A673 (cell line): ENCODE results near the gene DCC. TPM values are rescaled to one million over a fixed set of nuclear protein-coding genes. Genes with fewer than 3 reads are reported as not detected.
A peak's percentile ranks its signal among the peaks of the same experiment; 100 is the strongest.

Source experiments
- BruUV-seq: library from RNA; stranded (reverse); fragments of 400-500 nt; replicated peaks from 2 replicates; lab custom pipeline; 2021; lab: Mats Ljungman, UMichigan
- CTCF ChIA-PET: fragments of 300-600 bp; sonication (Branson Sonifier 250); formaldehyde crosslinking; loops from one replicate; lab custom pipeline; 2022; ENCODE audit warnings: antibody characterized with exemption; lab: Charles Lee
- POLR2A ChIA-PET: fragments of 300-600 bp; sonication (Branson Sonifier 250); formaldehyde crosslinking; loops from one replicate; lab custom pipeline; 2022; ENCODE audit warnings: antibody characterized with exemption; ENCODE audit not compliant: low non-redundant PET; lab: Charles Lee
- DNase-seq: peaks from one replicate; pipeline ENCODE4 v3.0.0-alpha.2; 2015; ENCODE audit warnings: low spot score
- H3K27ac ChIP-seq: fragments of 200-600 bp; sonication (generic); 2 replicates; pipeline ENCODE4 v1.5.1; 2016; ENCODE audit warnings: mixed run types, low read depth, mild to moderate bottlenecking, mixed read lengths, antibody characterized with exemption, low read length; ENCODE audit not compliant: poor library complexity, severe bottlenecking
- H3K27me3 ChIP-seq: fragments of 200-600 bp; sonication (generic); replicated peaks from 2 replicates; pipeline ENCODE4 v1.6.1; 2017; ENCODE audit warnings: mixed run types, low read depth, mild to moderate bottlenecking, mixed read lengths, antibody characterized with exemption, low read length; ENCODE audit not compliant: insufficient read depth, poor library complexity
- H3K36me3 ChIP-seq: fragments of 200-600 bp; sonication (generic); 2 replicates; pipeline ENCODE4 v1.6.1; 2016; ENCODE audit warnings: mixed run types, mild to moderate bottlenecking, mixed read lengths, antibody characterized with exemption, low read length; ENCODE audit not compliant: insufficient read depth, poor library complexity, severe bottlenecking
- H3K4me1 ChIP-seq: fragments of 200-600 bp; sonication (generic); 2 replicates; pipeline ENCODE4 v1.6.1; 2017; ENCODE audit warnings: mixed run types, mild to moderate bottlenecking, mixed read lengths, antibody characterized with exemption, low read length; ENCODE audit not compliant: insufficient read depth, poor library complexity, severe bottlenecking
- H3K4me3 ChIP-seq: fragments of 200-600 bp; sonication (generic); 2 replicates; pipeline ENCODE4 v1.5.1; 2016; ENCODE audit warnings: low read depth, mixed run types, mild to moderate bottlenecking, mixed read lengths, low read length; ENCODE audit not compliant: poor library complexity, severe bottlenecking
- H3K9me3 ChIP-seq: fragments of 200-600 bp; sonication (generic); 2 replicates; pipeline ENCODE4 v1.6.1; 2016; ENCODE audit warnings: mixed run types, low read depth, mild to moderate bottlenecking, mixed read lengths, antibody characterized with exemption, low read length; ENCODE audit not compliant: poor library complexity, severe bottlenecking
- EZH2 ChIP-seq: fragments of 200-600 bp; sonication (generic); IDR thresholded peaks from 2 replicates; pipeline ENCODE4 v1.6.1; 2017; ENCODE audit warnings: borderline replicate concordance, low read depth, mild to moderate bottlenecking, mixed read lengths, antibody characterized with exemption, low read length; ENCODE audit not compliant: poor library complexity, severe bottlenecking
- intact Hi-C: fragments of 100-400 bp; cut with micrococcal nuclease; formaldehyde crosslinking; loops from one replicate; pipeline ENCODE4 v1.10.0; 2022; ENCODE audit not compliant: unreplicated experiment
- total RNA-seq: library from RNA; stranded (reverse); gene quantifications from 2 replicates; pipeline ENCODE4 v1.2.3, GENCODE V29; 2021
- TF ChIP-seq, protein P1 (sequence below): fragments of 300-800, 200-600 bp; sonication (generic); conservative IDR thresholded peaks from 2 replicates; pipeline ENCODE4 v1.5.1; 2017; ENCODE audit warnings: low read depth, mild to moderate bottlenecking, antibody characterized with exemption, low read length, moderate library complexity, mixed read lengths

DCC gene
- total RNA-seq, 1 experiment from 2014 or later, result 93.0 TPM

DNA sequence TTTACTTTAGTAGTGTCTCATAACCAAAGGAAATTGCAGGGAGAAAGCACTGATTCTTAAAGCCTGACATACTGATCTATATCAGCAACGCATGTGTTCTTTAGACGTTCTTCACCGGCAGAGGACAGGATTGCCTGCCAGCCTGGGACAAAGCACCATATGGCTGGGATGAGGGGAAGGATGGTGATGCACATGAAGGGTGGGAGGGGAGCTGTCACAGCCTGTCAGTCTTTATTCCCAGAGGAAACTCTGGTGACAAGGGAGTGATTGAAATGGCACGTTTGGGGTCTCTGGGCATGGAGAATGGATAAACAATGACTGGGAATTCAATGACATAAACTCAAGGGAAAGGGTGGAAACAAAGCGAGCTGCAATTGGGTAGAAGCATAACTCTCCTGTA is 808.1 kb downstream of the DCC start:
- CTCF ChIA-PET, result no interaction called here
- no TSS peak for BruUV-seq
- Histone ChIP-seq H3K27ac (no peak overlapping the region), H3K36me3 (no peaks in the 10 kb centered on the region), H3K4me1 (no peaks in the 10 kb centered on the region), H3K27me3 (no peaks in the 10 kb centered on the region), H3K4me3 (no peak overlapping the region), H3K9me3 (no peaks in the 10 kb centered on the region)
- DNase-seq, result no peak
- TF ChIP-seq EZH2, result no peak
- TF ChIP-seq, protein P1, sequence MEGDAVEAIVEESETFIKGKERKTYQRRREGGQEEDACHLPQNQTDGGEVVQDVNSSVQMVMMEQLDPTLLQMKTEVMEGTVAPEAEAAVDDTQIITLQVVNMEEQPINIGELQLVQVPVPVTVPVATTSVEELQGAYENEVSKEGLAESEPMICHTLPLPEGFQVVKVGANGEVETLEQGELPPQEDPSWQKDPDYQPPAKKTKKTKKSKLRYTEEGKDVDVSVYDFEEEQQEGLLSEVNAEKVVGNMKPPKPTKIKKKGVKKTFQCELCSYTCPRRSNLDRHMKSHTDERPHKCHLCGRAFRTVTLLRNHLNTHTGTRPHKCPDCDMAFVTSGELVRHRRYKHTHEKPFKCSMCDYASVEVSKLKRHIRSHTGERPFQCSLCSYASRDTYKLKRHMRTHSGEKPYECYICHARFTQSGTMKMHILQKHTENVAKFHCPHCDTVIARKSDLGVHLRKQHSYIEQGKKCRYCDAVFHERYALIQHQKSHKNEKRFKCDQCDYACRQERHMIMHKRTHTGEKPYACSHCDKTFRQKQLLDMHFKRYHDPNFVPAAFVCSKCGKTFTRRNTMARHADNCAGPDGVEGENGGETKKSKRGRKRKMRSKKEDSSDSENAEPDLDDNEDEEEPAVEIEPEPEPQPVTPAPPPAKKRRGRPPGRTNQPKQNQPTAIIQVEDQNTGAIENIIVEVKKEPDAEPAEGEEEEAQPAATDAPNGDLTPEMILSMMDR, result no peak
- intact Hi-C loops, result no loop called here
- POLR2A ChIA-PET, result no interaction called here

DNA sequence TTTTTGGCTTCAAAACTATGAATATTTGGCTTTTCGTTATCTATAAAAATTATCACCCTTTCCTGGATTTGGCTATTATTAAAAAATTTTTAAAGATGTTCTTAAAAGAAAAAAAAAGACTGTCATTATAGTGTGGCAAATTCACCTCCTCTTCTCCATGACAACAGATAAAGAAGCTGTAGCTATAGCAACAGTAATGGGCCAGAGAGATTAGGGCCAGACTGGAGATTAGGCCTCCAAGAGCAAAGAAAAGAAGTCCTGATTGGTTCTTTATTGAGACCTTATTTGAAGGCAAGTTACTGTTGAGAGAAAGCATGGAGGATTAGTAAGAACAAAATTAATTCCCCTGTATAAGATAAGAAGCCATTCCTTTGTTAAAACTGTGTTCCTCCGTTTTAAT is 812.5 kb downstream of the DCC start:
- intact Hi-C loops, result no loop called here
- CTCF ChIA-PET, result no interaction called here
- no peak for TF ChIP-seq EZH2
- TF ChIP-seq, protein P1, result no peak

DNA sequence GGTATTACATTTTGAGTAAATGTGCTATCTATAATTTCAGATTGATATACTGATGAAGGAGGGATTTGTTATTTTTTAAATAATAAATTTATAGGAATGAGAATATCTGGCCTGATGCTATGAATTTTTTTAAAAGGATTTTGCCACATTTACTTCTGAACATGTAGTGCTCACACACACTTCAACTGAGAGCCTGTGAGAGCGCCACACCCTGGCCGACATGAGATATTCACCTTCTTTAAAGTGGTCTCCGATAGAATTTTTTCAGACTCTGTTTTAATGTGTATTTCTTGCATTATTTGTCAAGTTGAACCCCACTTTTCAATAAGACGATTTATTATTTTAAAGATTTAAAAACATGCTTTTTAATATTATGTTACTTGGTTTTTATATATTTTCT is 813.3 kb downstream of the DCC start:
- H3K4me1 ChIP-seq, result no peaks in the 10 kb centered on the region
- H3K36me3 ChIP-seq, result no peaks in the 10 kb centered on the region
- peak; percentile 61 for DNase-seq
- ChIA-PET POLR2A (no interaction called here), CTCF (no interaction called here)
- intact Hi-C loops, result no loop called here
- no TSS peak for BruUV-seq
- TF ChIP-seq, protein P1, result peak; percentile 77
- no peak for TF ChIP-seq EZH2
- no peak overlapping the region for H3K27ac ChIP-seq
- H3K27me3 ChIP-seq, result no peaks in the 10 kb centered on the region
- no peaks in the 10 kb centered on the region for H3K9me3 ChIP-seq
- no peak overlapping the region for H3K4me3 ChIP-seq

More for the DNA sequence above, 812.5 kb downstream of the DCC start:
- Histone ChIP-seq H3K9me3 (no peaks in the 10 kb centered on the region), H3K4me3 (no peak overlapping the region), H3K27ac (no peak overlapping the region), H3K36me3 (no peaks in the 10 kb centered on the region), H3K4me1 (no peaks in the 10 kb centered on the region), H3K27me3 (no peaks in the 10 kb centered on the region)
- no peak for DNase-seq
- no TSS peak for BruUV-seq
- POLR2A ChIA-PET, result no interaction called here
